T-helper 2 cell treated with Interferon-gamma antibody and Interleukin-4, amounts not matched to agents 5 μg/mL and 100 μg/mL, for 36 hours (primary cell): Measurements from ENCODE around the gene MTR.
"Not testable (repeated sequence)": the region's sequence is repeated elsewhere in the genome, so short reads cannot be mapped to it uniquely, and the experiment has no call there.

ENCODE experiments used
- DNase-seq: peaks from one replicate; pipeline ENCODE4 v3.0.0; 2021; ENCODE audit warnings: low spot score
- H3K27ac Mint-ChIP-seq: one replicate; pipeline ENCODE4 v1.8.0; 2021; ENCODE audit warnings: mild to moderate bottlenecking, mixed read lengths
- H3K27me3 Mint-ChIP-seq: one replicate; pipeline ENCODE4 v1.8.0; 2021; ENCODE audit warnings: low read depth, mixed read lengths
- H3K36me3 Mint-ChIP-seq: one replicate; pipeline ENCODE4 v1.8.0; 2021; ENCODE audit warnings: low read depth, mixed read lengths
- H3K4me1 Mint-ChIP-seq: one replicate; pipeline ENCODE4 v1.8.0; 2021; ENCODE audit warnings: low read depth, mixed read lengths
- H3K4me3 Mint-ChIP-seq: one replicate; pipeline ENCODE4 v1.8.0; 2022; ENCODE audit warnings: mild to moderate bottlenecking, moderate library complexity, mixed read lengths
- H3K9me3 Mint-ChIP-seq: one replicate; pipeline ENCODE4 v1.8.0; 2021; ENCODE audit warnings: mixed read lengths

The MTR gene

GRCh38 chr1:236853921-236854604, 59.0 kb downstream of the MTR start:
- Mint-ChIP-seq H3K9me3 (no peaks in the 10 kb centered on the region), H3K36me3 (peaks cover 61% of the 10 kb centered on the region), H3K4me3 (no peak overlapping the region), H3K27me3 (no peaks in the 10 kb centered on the region), H3K27ac (no peak overlapping the region), H3K4me1 (no peaks in the 10 kb centered on the region)
- DNase-seq: no peak

DNA sequence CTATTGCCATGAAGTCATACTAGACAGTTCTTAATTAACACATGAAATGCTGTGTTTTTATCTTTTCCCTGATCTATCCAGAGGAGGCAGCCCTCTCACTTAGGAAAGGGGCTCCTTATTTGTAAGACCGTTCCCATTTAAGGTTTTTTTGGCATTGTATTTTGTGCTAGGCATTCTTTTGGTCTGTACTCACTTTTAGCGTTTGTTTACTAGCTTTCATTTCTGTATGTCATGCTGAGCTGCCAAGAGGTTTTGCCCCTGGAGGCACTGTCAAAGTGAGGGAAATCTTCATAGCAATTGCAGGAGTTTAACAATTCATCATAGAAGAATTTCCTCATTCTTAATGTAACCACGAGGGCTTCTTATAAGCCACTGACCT, 59.5 kb downstream of the MTR start:
- no peak for DNase-seq
- no peak overlapping the region for H3K27ac Mint-ChIP-seq
- peaks cover 59% of the 10 kb centered on the region for H3K36me3 Mint-ChIP-seq

GRCh38 chr1:236856649-236857048, 61.6 kb downstream of the MTR start:
- H3K36me3 Mint-ChIP-seq: peaks cover 62% of the 10 kb centered on the region
- H3K27ac Mint-ChIP-seq, H3K4me3 Mint-ChIP-seq, H3K4me1 Mint-ChIP-seq, H3K27me3 Mint-ChIP-seq, H3K9me3 Mint-ChIP-seq, DNase-seq: not testable (repeated sequence)

More for the DNA sequence above, 59.5 kb downstream of the MTR start:
- no peak overlapping the region for H3K4me3 Mint-ChIP-seq
- H3K4me1 Mint-ChIP-seq: peaks cover 3% of the 10 kb centered on the region
- no peaks in the 10 kb centered on the region for H3K9me3 Mint-ChIP-seq
- H3K27me3 Mint-ChIP-seq: no peaks in the 10 kb centered on the region

GRCh38 chr1:236858165-236858564, 63.1 kb downstream of the MTR start:
- no peak for DNase-seq
- H3K9me3 Mint-ChIP-seq: no peaks in the 10 kb centered on the region
- H3K36me3 Mint-ChIP-seq: peaks cover 69% of the 10 kb centered on the region
- H3K27me3 Mint-ChIP-seq: no peaks in the 10 kb centered on the region
- H3K4me3 Mint-ChIP-seq: no peak overlapping the region
- peaks cover 5% of the 10 kb centered on the region for H3K4me1 Mint-ChIP-seq
- no peak overlapping the region for H3K27ac Mint-ChIP-seq

DNA sequence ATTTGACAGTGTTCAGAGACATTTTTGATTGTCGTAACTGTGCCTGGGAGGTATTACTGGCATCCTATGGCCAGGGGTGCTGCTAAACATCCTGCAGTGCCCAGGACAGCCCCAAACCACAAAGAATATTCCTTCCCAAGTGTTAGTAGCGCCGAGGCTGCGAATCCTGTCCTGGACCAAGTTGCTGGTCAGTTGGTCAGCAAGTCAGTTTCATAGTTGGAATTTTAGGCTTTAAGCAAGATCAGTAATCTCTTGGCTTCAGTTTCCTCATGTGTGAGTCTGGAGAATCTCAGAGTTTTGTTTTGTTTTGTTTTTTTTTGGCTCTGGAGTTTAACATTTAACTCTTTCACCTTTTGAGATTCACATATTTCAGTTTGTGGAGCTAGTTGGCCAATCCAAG, 65.0 kb downstream of the MTR start:
- H3K27ac Mint-ChIP-seq: no peak overlapping the region
- peaks cover 5% of the 10 kb centered on the region for H3K4me1 Mint-ChIP-seq
- DNase-seq: no peak
- H3K27me3 Mint-ChIP-seq: no peaks in the 10 kb centered on the region
- peaks cover 65% of the 10 kb centered on the region for H3K36me3 Mint-ChIP-seq
- no peak overlapping the region for H3K4me3 Mint-ChIP-seq
- H3K9me3 Mint-ChIP-seq: no peaks in the 10 kb centered on the region

DNA sequence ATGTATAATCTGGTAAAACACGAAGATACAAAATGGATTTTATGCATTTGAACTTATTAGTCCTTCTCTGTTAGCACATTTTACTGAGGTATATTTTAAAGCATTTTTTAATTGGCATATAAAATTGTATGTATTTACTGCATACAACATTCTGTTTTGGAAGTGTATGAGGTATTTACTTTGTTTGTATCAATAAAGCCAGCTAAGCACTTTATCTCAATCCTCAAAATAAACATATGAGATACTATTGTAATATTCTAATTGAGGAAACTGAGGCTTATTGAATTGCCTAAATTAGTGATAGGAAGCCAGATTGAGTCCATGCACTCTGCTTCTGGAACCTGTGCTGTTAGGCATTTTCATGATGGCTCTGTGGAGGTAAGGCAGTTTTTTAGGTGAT, 65.6 kb downstream of the MTR start:
- peaks cover 5% of the 10 kb centered on the region for H3K4me1 Mint-ChIP-seq
- H3K27me3 Mint-ChIP-seq: no peaks in the 10 kb centered on the region
- no peak for DNase-seq
- no peak overlapping the region for H3K4me3 Mint-ChIP-seq
- no peaks in the 10 kb centered on the region for H3K9me3 Mint-ChIP-seq
- no peak overlapping the region for H3K27ac Mint-ChIP-seq
- peaks cover 71% of the 10 kb centered on the region for H3K36me3 Mint-ChIP-seq

DNA sequence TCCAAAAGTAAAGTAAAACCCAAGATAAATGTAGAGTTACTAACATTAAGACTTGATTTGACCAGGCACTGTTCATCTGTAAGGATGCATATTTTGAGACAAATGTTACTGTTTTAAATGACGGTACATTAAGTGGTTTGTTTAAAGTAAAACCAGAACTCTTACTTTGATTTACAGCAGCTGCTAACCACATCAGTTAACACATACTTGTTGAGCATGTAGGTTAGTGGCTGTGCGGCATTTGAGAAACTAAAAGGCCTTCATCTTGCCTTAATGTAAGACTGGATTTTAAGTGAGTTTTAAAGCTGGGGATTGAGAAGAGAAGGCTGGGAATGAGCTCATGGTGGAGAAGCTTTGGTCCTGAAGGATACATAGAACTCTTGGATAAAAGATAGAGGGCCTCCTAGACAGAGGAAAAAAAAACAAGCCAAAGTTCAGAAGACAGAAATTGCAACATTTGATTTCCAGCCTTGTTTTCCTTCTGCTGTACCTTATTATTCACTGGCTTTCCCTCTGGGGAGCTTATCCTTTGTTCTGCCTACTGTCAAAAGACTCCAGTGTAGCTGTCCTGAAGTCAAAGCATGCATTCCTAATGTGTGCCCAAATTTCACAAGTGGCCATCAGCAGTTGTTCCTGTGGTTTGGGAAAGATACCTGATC, 66.6 kb downstream of the MTR start:
- Mint-ChIP-seq H3K9me3 (no peaks in the 10 kb centered on the region), H3K36me3 (peaks cover 66% of the 10 kb centered on the region), H3K4me3 (no peak overlapping the region), H3K27me3 (no peaks in the 10 kb centered on the region), H3K4me1 (peaks cover 5% of the 10 kb centered on the region), H3K27ac (no peak overlapping the region)
- no peak for DNase-seq

DNA sequence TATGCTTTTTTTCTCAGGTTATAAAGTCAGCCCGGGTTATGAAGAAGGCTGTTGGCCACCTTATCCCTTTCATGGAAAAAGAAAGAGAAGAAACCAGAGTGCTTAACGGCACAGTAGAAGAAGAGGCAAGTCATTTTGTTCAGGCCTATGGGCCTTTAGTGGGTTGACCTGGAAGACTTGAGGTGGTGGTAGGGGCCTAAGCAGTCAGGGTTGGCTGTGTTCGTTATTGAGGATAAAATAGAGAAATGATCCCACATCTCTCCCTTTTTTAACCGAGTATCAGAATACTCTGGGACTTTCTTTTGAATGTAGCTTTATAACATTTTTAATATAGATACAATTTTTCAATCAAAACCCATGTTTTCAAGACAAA, 67.1 kb downstream of the MTR start:
- no peak overlapping the region for H3K4me3 Mint-ChIP-seq
- H3K4me1 Mint-ChIP-seq: peaks cover 5% of the 10 kb centered on the region
- DNase-seq: no peak
- no peak overlapping the region for H3K27ac Mint-ChIP-seq
- no peaks in the 10 kb centered on the region for H3K9me3 Mint-ChIP-seq
- H3K36me3 Mint-ChIP-seq: peaks cover 66% of the 10 kb centered on the region
- H3K27me3 Mint-ChIP-seq: no peaks in the 10 kb centered on the region

- Mint-ChIP-seq H3K27me3 (no peaks in the 10 kb centered on the region), H3K36me3 (peaks cover 66% of the 10 kb centered on the region), H3K4me1 (peaks cover 5% of the 10 kb centered on the region), H3K27ac (no peak overlapping the region), H3K4me3 (no peak overlapping the region), H3K9me3 (no peaks in the 10 kb centered on the region)
- no peak for DNase-seq
Measured at GRCh38 chr1:236862615-236863211, 67.6 kb downstream of the MTR start.

DNA sequence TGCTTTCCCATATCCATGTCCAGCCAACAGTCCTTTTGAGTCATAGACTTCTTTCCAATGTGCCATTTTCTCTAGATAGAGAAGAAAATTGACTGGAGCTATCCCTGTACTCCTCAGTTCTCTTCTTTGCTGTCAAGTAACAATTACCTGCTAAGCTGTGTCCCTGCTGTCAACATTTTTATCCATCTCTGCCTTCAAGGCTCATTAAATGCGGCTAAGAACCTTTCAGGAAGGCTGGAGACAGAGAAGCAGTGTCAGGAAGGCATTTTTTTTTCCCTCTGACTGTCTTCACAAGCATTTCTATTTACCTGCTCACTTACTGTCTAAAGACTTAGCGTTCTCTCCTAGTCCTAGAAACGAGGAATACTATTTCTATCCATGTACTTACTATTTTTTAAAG, 69.1 kb downstream of the MTR start:
- peaks cover 58% of the 10 kb centered on the region for H3K36me3 Mint-ChIP-seq
- H3K9me3 Mint-ChIP-seq: no peaks in the 10 kb centered on the region
- no peaks in the 10 kb centered on the region for H3K27me3 Mint-ChIP-seq
- DNase-seq: no peak
- no peak overlapping the region for H3K4me3 Mint-ChIP-seq
- H3K27ac Mint-ChIP-seq: no peak overlapping the region
- H3K4me1 Mint-ChIP-seq: peaks cover 5% of the 10 kb centered on the region

- H3K27me3 Mint-ChIP-seq: no peaks in the 10 kb centered on the region
- no peak overlapping the region for H3K4me3 Mint-ChIP-seq
- peaks cover 49% of the 10 kb centered on the region for H3K36me3 Mint-ChIP-seq
- DNase-seq: no peak
- peaks cover under 1% of the 10 kb centered on the region for H3K4me1 Mint-ChIP-seq
- no peaks in the 10 kb centered on the region for H3K9me3 Mint-ChIP-seq
- peak overlapping the region; percentile 1 for H3K27ac Mint-ChIP-seq
Measured at GRCh38 chr1:236864996-236865817, 70.1 kb downstream of the MTR start.

GRCh38 chr1:236865818-236866155, 70.7 kb downstream of the MTR start:
- Mint-ChIP-seq H3K4me1 (peaks cover 6% of the 10 kb centered on the region), H3K4me3 (no peak overlapping the region), H3K36me3 (peaks cover 49% of the 10 kb centered on the region), H3K27me3 (no peaks in the 10 kb centered on the region), H3K9me3 (no peaks in the 10 kb centered on the region), H3K27ac (peak overlapping the region; percentile 1)
- DNase-seq: no peak

- DNase-seq: peak; percentile 18
- H3K4me1 Mint-ChIP-seq: peaks cover 7% of the 10 kb centered on the region
- H3K9me3 Mint-ChIP-seq: no peaks in the 10 kb centered on the region
- peaks cover 36% of the 10 kb centered on the region for H3K36me3 Mint-ChIP-seq
- H3K27ac Mint-ChIP-seq: no peak overlapping the region
- no peak overlapping the region for H3K4me3 Mint-ChIP-seq
- H3K27me3 Mint-ChIP-seq: no peaks in the 10 kb centered on the region
Measured at GRCh38 chr1:236868625-236869467, 73.8 kb downstream of the MTR start.
